ENCODE results near the gene ZSWIM6. TPM values are rescaled to one million over a fixed set of nuclear protein-coding genes. Genes with fewer than 3 reads are reported as not detected.

Gene ZSWIM6
- total and polyA plus RNA-seq, 2 of the 4 experiments (the other 2 are of a cell fraction), result 10.8 to 14.1 TPM

Other genes starting within 250 kb of the ZSWIM6 start
- gene SMIM15, start 169.8 kb upstream of the ZSWIM6 start, total RNA-seq (2012; rRNA removed), result 94.3 and 101 TPM in 2 replicates
- gene SMIM15, start 169.8 kb upstream of the ZSWIM6 start, polyA plus RNA-seq (2012; rRNA removed), result 38.5 and 49.7 TPM in 2 replicates